ENCODE measurements around the gene TIMP3. TPM values are rescaled to one million over a fixed set of nuclear protein-coding genes. Genes with fewer than 3 reads are reported as not detected.

The TIMP3 gene
- total RNA-seq, 1 experiment from 2014 or later: 3.3 TPM

DNA sequence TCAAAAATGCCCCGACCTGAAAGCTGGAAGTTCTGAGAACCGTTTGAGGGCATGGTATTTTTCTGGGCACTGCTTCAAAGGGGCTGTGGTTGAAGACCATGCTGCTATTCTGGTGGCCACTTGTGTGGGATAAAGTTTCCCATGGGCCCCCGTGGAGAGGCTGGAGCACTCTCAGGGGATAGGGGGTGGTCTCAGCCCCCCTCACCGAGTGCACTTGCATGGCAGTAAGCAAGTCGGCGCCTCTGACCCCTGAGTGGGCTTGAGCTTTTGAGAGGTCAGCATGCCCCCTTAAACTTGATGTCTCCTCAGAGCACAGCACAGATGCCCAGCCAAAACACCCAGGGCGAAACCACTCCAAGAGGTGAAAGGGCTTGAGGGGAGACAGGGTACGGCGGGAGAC is 35.6 kb downstream of the TIMP3 start:
- Mint-ChIP-seq H3K27me3 (ENCODE audit: low read depth) (no peaks in the 10 kb centered on the region; the same call in 1 of the 2 replicates), H3K27ac (no peak overlapping the region), H3K36me3 (no peaks in the 10 kb centered on the region), H3K9me3 (no peaks in the 10 kb centered on the region), H3K4me3 (no peak overlapping the region), H3K4me1 (peaks cover 6% of the 10 kb centered on the region; the same call in 1 of the 2 replicates)
- TF ChIP-seq ZNF219 (CRISPR knock-in tag; IDR thresholded peaks at IDR 0.05; ENCODE audit: borderline replicate concordance) (no peak), TCF7 (CRISPR knock-in tag; IDR thresholded peaks at IDR 0.05; ENCODE audit: low read depth) (no peak), FOXK1 (CRISPR knock-in tag; IDR thresholded peaks at IDR 0.05) (no peak), GTF2I (CRISPR knock-in tag; conservative IDR thresholded peaks at IDR 0.05) (no peak), NFATC4 (CRISPR knock-in tag; IDR thresholded peaks at IDR 0.05) (no peak), MYBL2 (CRISPR knock-in tag; IDR thresholded peaks at IDR 0.05) (no peak), ZNF138 (CRISPR knock-in tag; conservative IDR thresholded peaks at IDR 0.05) (no peak)
- TF ChIP-seq, protein P1, sequence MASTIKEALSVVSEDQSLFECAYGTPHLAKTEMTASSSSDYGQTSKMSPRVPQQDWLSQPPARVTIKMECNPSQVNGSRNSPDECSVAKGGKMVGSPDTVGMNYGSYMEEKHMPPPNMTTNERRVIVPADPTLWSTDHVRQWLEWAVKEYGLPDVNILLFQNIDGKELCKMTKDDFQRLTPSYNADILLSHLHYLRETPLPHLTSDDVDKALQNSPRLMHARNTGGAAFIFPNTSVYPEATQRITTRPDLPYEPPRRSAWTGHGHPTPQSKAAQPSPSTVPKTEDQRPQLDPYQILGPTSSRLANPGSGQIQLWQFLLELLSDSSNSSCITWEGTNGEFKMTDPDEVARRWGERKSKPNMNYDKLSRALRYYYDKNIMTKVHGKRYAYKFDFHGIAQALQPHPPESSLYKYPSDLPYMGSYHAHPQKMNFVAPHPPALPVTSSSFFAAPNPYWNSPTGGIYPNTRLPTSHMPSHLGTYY (CRISPR knock-in tag; IDR thresholded peaks at IDR 0.05): no peak
- TF ChIP-seq, protein P2, sequence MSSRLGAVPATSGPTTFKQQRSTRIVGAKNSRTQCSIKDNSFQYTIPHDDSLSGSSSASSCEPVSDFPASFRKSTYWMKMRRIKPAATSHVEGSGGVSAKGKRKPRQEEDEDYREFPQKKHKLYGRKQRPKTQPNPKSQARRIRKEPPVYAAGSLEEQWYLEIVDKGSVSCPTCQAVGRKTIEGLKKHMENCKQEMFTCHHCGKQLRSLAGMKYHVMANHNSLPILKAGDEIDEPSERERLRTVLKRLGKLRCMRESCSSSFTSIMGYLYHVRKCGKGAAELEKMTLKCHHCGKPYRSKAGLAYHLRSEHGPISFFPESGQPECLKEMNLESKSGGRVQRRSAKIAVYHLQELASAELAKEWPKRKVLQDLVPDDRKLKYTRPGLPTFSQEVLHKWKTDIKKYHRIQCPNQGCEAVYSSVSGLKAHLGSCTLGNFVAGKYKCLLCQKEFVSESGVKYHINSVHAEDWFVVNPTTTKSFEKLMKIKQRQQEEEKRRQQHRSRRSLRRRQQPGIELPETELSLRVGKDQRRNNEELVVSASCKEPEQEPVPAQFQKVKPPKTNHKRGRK (CRISPR knock-in tag; IDR thresholded peaks at IDR 0.05; ENCODE audit: borderline replicate concordance): no peak
- TF ChIP-seq, protein P3, sequence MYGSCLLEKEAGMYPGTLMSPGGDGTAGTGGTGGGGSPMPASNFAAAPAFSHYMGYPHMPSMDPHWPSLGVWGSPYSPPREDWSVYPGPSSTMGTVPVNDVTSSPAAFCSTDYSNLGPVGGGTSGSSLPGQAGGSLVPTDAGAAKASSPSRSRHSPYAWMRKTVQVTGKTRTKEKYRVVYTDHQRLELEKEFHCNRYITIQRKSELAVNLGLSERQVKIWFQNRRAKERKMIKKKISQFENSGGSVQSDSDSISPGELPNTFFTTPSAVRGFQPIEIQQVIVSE (CRISPR knock-in tag; IDR thresholded peaks at IDR 0.05; ENCODE audit: borderline replicate concordance): no peak
- TF ChIP-seq, protein P4, sequence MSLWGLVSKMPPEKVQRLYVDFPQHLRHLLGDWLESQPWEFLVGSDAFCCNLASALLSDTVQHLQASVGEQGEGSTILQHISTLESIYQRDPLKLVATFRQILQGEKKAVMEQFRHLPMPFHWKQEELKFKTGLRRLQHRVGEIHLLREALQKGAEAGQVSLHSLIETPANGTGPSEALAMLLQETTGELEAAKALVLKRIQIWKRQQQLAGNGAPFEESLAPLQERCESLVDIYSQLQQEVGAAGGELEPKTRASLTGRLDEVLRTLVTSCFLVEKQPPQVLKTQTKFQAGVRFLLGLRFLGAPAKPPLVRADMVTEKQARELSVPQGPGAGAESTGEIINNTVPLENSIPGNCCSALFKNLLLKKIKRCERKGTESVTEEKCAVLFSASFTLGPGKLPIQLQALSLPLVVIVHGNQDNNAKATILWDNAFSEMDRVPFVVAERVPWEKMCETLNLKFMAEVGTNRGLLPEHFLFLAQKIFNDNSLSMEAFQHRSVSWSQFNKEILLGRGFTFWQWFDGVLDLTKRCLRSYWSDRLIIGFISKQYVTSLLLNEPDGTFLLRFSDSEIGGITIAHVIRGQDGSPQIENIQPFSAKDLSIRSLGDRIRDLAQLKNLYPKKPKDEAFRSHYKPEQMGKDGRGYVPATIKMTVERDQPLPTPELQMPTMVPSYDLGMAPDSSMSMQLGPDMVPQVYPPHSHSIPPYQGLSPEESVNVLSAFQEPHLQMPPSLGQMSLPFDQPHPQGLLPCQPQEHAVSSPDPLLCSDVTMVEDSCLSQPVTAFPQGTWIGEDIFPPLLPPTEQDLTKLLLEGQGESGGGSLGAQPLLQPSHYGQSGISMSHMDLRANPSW (CRISPR knock-in tag; conservative IDR thresholded peaks at IDR 0.05; ENCODE audit: low read depth): no peak
- TF ChIP-seq, protein P5, sequence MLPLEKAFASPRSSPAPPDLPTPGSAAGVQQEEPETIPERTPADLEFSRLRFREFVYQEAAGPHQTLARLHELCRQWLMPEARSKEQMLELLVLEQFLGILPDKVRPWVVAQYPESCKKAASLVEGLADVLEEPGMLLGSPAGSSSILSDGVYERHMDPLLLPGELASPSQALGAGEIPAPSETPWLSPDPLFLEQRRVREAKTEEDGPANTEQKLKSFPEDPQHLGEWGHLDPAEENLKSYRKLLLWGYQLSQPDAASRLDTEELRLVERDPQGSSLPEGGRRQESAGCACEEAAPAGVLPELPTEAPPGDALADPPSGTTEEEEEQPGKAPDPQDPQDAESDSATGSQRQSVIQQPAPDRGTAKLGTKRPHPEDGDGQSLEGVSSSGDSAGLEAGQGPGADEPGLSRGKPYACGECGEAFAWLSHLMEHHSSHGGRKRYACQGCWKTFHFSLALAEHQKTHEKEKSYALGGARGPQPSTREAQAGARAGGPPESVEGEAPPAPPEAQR (CRISPR knock-in tag; IDR thresholded peaks at IDR 0.05): no peak
- TF ChIP-seq, protein P6, sequence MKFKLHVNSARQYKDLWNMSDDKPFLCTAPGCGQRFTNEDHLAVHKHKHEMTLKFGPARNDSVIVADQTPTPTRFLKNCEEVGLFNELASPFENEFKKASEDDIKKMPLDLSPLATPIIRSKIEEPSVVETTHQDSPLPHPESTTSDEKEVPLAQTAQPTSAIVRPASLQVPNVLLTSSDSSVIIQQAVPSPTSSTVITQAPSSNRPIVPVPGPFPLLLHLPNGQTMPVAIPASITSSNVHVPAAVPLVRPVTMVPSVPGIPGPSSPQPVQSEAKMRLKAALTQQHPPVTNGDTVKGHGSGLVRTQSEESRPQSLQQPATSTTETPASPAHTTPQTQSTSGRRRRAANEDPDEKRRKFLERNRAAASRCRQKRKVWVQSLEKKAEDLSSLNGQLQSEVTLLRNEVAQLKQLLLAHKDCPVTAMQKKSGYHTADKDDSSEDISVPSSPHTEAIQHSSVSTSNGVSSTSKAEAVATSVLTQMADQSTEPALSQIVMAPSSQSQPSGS (CRISPR knock-in tag; IDR thresholded peaks at IDR 0.05; ENCODE audit: borderline replicate concordance, low read depth): no peak
- no peak for DNase-seq (ENCODE audit: low spot score)
- CTCF ChIA-PET: interaction anchor here (0.6 to 1.0 kb wide), 3 partner anchors 10 to 47 kb away, joined by 3 read pairs; no protein-coding TSS in a partner anchor
- no peak for ATAC-seq
- POLR2A ChIA-PET: no interaction called here

DNA sequence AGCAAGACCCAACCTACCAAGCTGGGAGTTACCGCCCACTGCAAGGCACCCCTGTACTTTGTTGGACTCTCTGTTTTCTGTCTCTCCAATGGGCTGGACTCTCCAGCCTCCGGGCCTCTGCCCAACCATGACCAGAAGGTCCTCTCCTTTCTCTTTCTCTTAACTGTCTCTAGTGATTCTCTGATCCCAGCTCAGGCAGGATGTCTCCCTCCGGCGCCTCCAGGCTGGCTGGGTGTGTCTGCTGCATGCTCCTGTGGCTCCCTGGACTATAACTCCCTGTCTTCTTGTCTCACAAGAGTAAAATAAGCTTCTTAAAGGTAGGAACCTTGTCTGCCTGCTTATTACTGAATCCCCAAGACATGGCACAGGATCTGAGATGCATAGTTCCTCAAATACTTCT is 36.3 kb downstream of the TIMP3 start:
- CTCF ChIA-PET: no interaction called here
- no peak overlapping the region for H3K4me3 Mint-ChIP-seq
- H3K4me1 Mint-ChIP-seq: peaks cover 6% of the 10 kb centered on the region; the same call in 1 of the 2 replicates
- no peak for DNase-seq (ENCODE audit: low spot score)
- no peak overlapping the region for H3K27ac Mint-ChIP-seq
- ATAC-seq: no peak
- H3K36me3 Mint-ChIP-seq: no peaks in the 10 kb centered on the region
- H3K9me3 Mint-ChIP-seq: no peaks in the 10 kb centered on the region
- TF ChIP-seq TEAD4 (CRISPR knock-in tag; IDR thresholded peaks at IDR 0.05) (no peak), ZNF423 (CRISPR knock-in tag; IDR thresholded peaks at IDR 0.05) (no peak), NFYB (CRISPR knock-in tag; conservative IDR thresholded peaks at IDR 0.05; ENCODE audit: low read depth) (no peak)
- TF ChIP-seq, protein P6 (CRISPR knock-in tag; IDR thresholded peaks at IDR 0.05; ENCODE audit: borderline replicate concordance, low read depth): no peak
- TF ChIP-seq, protein P7, sequence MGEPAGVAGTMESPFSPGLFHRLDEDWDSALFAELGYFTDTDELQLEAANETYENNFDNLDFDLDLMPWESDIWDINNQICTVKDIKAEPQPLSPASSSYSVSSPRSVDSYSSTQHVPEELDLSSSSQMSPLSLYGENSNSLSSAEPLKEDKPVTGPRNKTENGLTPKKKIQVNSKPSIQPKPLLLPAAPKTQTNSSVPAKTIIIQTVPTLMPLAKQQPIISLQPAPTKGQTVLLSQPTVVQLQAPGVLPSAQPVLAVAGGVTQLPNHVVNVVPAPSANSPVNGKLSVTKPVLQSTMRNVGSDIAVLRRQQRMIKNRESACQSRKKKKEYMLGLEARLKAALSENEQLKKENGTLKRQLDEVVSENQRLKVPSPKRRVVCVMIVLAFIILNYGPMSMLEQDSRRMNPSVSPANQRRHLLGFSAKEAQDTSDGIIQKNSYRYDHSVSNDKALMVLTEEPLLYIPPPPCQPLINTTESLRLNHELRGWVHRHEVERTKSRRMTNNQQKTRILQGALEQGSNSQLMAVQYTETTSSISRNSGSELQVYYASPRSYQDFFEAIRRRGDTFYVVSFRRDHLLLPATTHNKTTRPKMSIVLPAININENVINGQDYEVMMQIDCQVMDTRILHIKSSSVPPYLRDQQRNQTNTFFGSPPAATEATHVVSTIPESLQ (CRISPR knock-in tag; IDR thresholded peaks at IDR 0.05): no peak
- POLR2A ChIA-PET: no interaction called here
- H3K27me3 Mint-ChIP-seq (ENCODE audit: low read depth): no peaks in the 10 kb centered on the region; the same call in 1 of the 2 replicates
